Endothelial cell (in vitro differentiated cells): ENCODE results near the gene CAPRIN1. TPM values are rescaled to one million over a fixed set of nuclear protein-coding genes. Genes with fewer than 3 reads are reported as not detected.
A peak's percentile ranks its signal among the peaks of the same experiment; 100 is the strongest.

Experiments used
- DNase-seq: peaks from one replicate; pipeline ENCODE4 v3.0.0; 2021; ENCODE audit warnings: low spot score
- H3K27ac Mint-ChIP-seq: one replicate; pipeline ENCODE4 v1.8.0; 2021; ENCODE audit warnings: mixed read lengths, inconsistent platforms; ENCODE audit not compliant: unreplicated experiment
- H3K27me3 Mint-ChIP-seq: one replicate; pipeline ENCODE4 v1.8.0; 2021; ENCODE audit warnings: mild to moderate bottlenecking, moderate library complexity, mixed read lengths, inconsistent platforms; ENCODE audit not compliant: unreplicated experiment
- H3K36me3 Mint-ChIP-seq: one replicate; pipeline ENCODE4 v1.8.0; 2021; ENCODE audit warnings: mild to moderate bottlenecking, low read depth, mixed read lengths, inconsistent platforms; ENCODE audit not compliant: unreplicated experiment
- H3K4me1 Mint-ChIP-seq: one replicate; pipeline ENCODE4 v1.8.0; 2021; ENCODE audit warnings: mild to moderate bottlenecking, mixed read lengths, inconsistent platforms; ENCODE audit not compliant: unreplicated experiment
- H3K4me3 Mint-ChIP-seq: one replicate; pipeline ENCODE4 v1.8.0; 2021; ENCODE audit warnings: mild to moderate bottlenecking, mixed read lengths, inconsistent platforms; ENCODE audit not compliant: unreplicated experiment
- H3K9me3 Mint-ChIP-seq: one replicate; pipeline ENCODE4 v1.8.0; 2021; ENCODE audit warnings: mixed read lengths, inconsistent platforms; ENCODE audit not compliant: unreplicated experiment
- CTCF ChIP-seq: fragments of 200-600 bp; sonication (generic); IDR thresholded peaks from one replicate; pipeline ENCODE4 v1.5.0; 2021; ENCODE audit warnings: antibody characterized with exemption; ENCODE audit not compliant: unreplicated experiment
- total RNA-seq: library from RNA; stranded (reverse); fragmentation: NEBNext Ultra II Directional; extraction: Animal tissue kit (Norgen Biotek cat#: 25700); gene quantifications from one replicate; pipeline ENCODE4 v1.2.1, GENCODE V29; 2021; ENCODE audit not compliant: unreplicated experiment

Gene CAPRIN1
- total RNA-seq, 1 donor from 2014 or later: 257 TPM

GRCh38 chr11:34072832-34073231, 21.3 kb downstream of the CAPRIN1 start:
- DNase-seq: no peak
- no peaks in the 10 kb centered on the region for H3K9me3 Mint-ChIP-seq
- H3K27ac Mint-ChIP-seq: no peak overlapping the region
- TF ChIP-seq CTCF: no peak
- no peak overlapping the region for H3K4me3 Mint-ChIP-seq
- H3K36me3 Mint-ChIP-seq: peaks cover 30% of the 10 kb centered on the region
- peaks cover 13% of the 10 kb centered on the region for H3K4me1 Mint-ChIP-seq
- H3K27me3 Mint-ChIP-seq: peaks cover 1% of the 10 kb centered on the region

GRCh38 chr11:34074391-34074790, 22.9 kb downstream of the CAPRIN1 start:
- Mint-ChIP-seq H3K36me3 (peaks cover 39% of the 10 kb centered on the region), H3K27me3 (peaks cover 1% of the 10 kb centered on the region), H3K27ac (peak overlapping the region; percentile 49), H3K9me3 (no peaks in the 10 kb centered on the region), H3K4me3 (no peak overlapping the region), H3K4me1 (peaks cover 11% of the 10 kb centered on the region)
- TF ChIP-seq CTCF: no peak
- DNase-seq: no peak

- H3K4me1 Mint-ChIP-seq: peaks cover 11% of the 10 kb centered on the region
- no peak for TF ChIP-seq CTCF
- no peaks in the 10 kb centered on the region for H3K27me3 Mint-ChIP-seq
- peak overlapping the region; percentile 19 for H3K4me3 Mint-ChIP-seq
- no peak for DNase-seq
- H3K36me3 Mint-ChIP-seq: peaks cover 44% of the 10 kb centered on the region
- H3K9me3 Mint-ChIP-seq: no peaks in the 10 kb centered on the region
- H3K27ac Mint-ChIP-seq: no peak overlapping the region
Observed at GRCh38 chr11:34075178-34075820, 23.8 kb downstream of the CAPRIN1 start.

- no peaks in the 10 kb centered on the region for H3K4me1 Mint-ChIP-seq
- H3K36me3 Mint-ChIP-seq: peaks cover 53% of the 10 kb centered on the region
- H3K9me3 Mint-ChIP-seq: no peaks in the 10 kb centered on the region
- no peaks in the 10 kb centered on the region for H3K27me3 Mint-ChIP-seq
- no peak for DNase-seq
- H3K27ac Mint-ChIP-seq: no peak overlapping the region
- TF ChIP-seq CTCF: no peak
- peak overlapping the region; percentile 67 for H3K4me3 Mint-ChIP-seq
Observed at GRCh38 chr11:34080609-34081008, 29.1 kb downstream of the CAPRIN1 start.

- Mint-ChIP-seq H3K4me1 (no peaks in the 10 kb centered on the region), H3K27ac (no peak overlapping the region), H3K36me3 (peaks cover 37% of the 10 kb centered on the region), H3K9me3 (no peaks in the 10 kb centered on the region), H3K27me3 (no peaks in the 10 kb centered on the region), H3K4me3 (no peak overlapping the region)
- TF ChIP-seq CTCF: no peak
- no peak for DNase-seq
Observed at GRCh38 chr11:34084637-34085036, 33.1 kb downstream of the CAPRIN1 start.
